GM19438 (cell line): ENCODE measurements around the gene TAS2R20.
"Not testable (repeated sequence)": the region's sequence is repeated elsewhere in the genome, so short reads cannot be mapped to it uniquely, and the experiment has no call there.

Experiments used
- ATAC-seq: cut with Tn5 transposase; IDR thresholded peaks from one replicate; pipeline ENCODE4 v1.9.1; 2021; ENCODE audit warnings: low read depth; ENCODE audit not compliant: unreplicated experiment

Gene TAS2R20, protein sequence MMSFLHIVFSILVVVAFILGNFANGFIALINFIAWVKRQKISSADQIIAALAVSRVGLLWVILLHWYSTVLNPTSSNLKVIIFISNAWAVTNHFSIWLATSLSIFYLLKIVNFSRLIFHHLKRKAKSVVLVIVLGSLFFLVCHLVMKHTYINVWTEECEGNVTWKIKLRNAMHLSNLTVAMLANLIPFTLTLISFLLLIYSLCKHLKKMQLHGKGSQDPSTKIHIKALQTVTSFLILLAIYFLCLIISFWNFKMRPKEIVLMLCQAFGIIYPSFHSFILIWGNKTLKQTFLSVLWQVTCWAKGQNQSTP

GRCh38 chr12:10998204-10998603 is at the start of gene TAS2R20:
Gene TAS2R20 (minus strand): TSS chr12:10998304. CDS start chr12:10997875, 429 bp downstream.
- no peak for ATAC-seq

DNA sequence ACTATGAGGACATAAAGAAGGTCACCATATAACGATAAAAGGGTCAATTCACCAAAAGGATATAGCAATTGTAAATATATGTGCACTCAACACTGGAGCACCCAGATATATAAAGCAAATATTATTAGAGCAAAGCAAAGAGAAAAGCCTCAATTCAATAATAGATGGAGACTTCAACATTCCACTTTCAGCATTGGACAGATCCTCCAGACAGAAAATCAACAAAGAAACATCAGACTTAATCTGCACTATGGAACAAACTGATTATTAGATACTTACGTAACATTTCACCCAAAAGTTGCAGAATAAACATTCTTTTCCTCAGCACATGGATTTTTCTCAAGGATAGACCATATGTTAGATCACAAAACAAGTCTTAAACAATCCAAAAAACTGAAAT is 43.3 kb upstream of the TAS2R20 start:
- not testable (repeated sequence) for ATAC-seq

GRCh38 chr12:11040162-11040561 is 42.1 kb upstream of the TAS2R20 start:
- ATAC-seq = no peak

- ATAC-seq = no peak
These were observed 41.1 kb upstream of the TAS2R20 start for GRCh38 chr12:11039171-11039570.

GRCh38 chr12:11033959-11034358 is 35.9 kb upstream of the TAS2R20 start:
- ATAC-seq = not testable (repeated sequence)

GRCh38 chr12:11031307-11031706 is 33.2 kb upstream of the TAS2R20 start, which contains the start of gene TAS2R31:
Gene TAS2R31 (minus strand): TSS chr12:11031407. CDS start chr12:11031335, 72 bp downstream.
- no peak for ATAC-seq

- no peak for ATAC-seq
These were observed 28.0 kb upstream of the TAS2R20 start for GRCh38 chr12:11026118-11026517.

DNA sequence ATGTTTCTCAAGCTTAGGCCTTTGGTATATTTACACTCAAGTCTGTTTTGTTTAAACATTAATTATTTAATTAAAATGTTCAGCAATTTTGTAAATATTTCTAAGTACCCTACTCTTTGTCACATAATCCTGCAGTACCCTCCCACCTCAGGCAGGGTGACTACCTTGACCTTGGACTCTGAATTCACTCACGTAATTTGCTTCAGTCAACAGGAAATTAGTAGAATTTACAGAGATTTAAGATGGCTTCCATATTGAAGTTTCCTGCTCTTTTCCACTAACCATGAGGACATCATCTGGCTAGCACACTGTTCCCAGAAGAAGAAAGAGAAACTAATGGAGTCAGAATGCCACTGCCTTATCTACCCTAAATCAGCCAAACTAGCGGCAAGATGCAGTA is 25.3 kb upstream of the TAS2R20 start:
- no peak for ATAC-seq

GRCh38 chr12:11022520-11022919 is 24.4 kb upstream of the TAS2R20 start, which contains the start of gene TAS2R19:
Gene TAS2R19 (minus strand): TSS chr12:11022620. CDS start chr12:11022571, 49 bp downstream.
- no peak for ATAC-seq

DNA sequence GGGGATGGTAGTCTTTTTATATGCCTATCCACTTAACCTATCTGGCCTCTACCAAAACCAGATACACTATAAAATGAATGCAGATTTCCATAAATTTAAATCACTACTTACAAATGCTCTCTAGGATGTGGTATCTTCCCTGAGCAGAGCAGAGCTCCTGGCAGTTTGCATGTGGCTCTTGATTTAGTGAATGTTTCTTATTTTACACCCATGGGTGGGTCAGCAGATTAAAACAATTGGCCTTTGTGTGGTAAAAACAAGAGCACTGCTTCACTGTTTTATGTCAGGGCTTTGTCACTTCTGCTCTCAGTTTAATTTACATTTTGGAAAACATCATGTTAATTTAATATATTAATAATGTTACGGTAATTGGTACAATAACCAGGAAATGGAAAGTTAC is 18.8 kb upstream of the TAS2R20 start:
- ATAC-seq = no peak

GRCh38 chr12:11015775-11016430 is 17.8 kb upstream of the TAS2R20 start:
- no peak for ATAC-seq

GRCh38 chr12:11014234-11014633 is 16.1 kb upstream of the TAS2R20 start:
- ATAC-seq = no peak

DNA sequence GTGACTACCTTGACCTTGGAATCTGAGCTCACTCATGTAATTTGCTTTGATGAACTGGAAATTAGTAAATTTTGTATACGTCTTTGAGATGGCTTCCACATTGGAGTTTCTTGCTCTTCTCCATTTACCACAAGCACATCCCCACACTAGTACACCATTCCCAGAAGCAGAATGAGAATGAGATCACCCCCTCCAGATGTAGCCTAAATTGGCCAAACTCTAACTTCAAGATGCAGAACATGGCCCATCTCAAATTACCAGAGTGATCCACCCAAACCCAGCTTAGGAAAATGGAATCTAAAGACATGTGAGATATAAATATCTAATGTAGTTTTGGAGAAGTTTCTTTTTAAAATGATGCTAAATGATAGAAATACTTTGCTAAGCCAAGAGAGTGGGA is 9.5 kb upstream of the TAS2R20 start:
- ATAC-seq = no peak

DNA sequence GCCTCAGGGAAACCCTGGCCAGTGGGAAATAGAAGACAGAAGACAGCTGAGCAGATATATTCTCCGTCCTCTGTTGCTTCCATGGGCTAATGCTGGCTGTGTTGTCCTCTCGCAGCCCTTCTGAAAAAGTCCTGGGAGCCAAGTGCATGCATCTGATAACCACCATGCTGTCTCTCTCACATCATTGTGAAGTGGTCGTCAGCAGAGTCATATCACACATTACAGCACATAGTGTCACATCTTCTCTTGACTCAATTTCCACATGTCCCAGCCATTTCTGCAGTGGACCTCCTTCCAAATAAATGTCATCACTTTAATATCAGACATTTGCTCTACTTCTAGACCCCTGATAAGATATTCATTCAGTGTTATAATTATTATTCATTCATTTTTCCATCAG is 3.8 kb downstream of the TAS2R20 start:
- no peak for ATAC-seq

GRCh38 chr12:10989107-10989506 is 9.0 kb downstream of the TAS2R20 start:
- ATAC-seq = no peak

DNA sequence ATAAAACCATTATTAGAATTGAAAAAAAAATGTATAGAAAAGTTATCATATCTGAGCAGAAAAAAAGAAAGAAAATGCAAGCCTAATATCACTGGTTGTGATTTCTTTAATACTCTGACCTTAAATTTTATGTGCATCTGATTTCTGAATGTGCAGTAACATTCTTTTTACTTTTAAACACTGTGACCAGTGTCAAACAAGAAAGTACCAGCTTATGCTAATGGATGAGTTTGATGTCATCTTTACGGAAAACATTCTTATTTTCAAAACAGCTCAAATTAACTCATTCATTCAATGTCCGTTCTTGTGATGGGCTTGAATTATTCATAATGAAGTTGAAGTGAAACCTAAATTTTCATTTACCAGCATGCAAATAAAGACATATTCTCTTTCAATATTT is 11.3 kb downstream of the TAS2R20 start, which contains the start of gene TAS2R50:
TSS of gene TAS2R50 (minus strand) at position 101 of the 400 bp plus-strand sequence. CDS start at position 49, 52 bp downstream.
- ATAC-seq = no peak

DNA sequence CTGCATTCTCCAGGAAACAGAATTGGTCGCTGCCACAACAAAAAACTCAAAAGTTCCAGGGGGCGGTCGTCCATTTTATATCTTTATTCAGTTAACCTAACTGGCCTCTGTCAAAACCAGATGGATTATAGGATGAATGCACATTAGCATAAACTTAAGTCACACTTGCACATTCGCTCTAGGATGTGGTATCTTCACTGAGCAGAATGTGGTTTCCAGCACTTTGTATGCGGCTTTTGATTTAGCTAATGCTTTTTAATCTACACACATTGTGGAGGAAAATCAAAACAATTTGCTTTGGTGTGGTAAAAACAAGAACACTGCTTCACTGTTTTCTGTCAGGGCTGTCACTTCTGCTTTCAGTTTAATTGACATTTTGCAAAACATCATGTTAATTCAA is 15.9 kb downstream of the TAS2R20 start:
- ATAC-seq = no peak

- ATAC-seq = no peak
These were observed 23.1 kb downstream of the TAS2R20 start for GRCh38 chr12:10974965-10975364.

DNA sequence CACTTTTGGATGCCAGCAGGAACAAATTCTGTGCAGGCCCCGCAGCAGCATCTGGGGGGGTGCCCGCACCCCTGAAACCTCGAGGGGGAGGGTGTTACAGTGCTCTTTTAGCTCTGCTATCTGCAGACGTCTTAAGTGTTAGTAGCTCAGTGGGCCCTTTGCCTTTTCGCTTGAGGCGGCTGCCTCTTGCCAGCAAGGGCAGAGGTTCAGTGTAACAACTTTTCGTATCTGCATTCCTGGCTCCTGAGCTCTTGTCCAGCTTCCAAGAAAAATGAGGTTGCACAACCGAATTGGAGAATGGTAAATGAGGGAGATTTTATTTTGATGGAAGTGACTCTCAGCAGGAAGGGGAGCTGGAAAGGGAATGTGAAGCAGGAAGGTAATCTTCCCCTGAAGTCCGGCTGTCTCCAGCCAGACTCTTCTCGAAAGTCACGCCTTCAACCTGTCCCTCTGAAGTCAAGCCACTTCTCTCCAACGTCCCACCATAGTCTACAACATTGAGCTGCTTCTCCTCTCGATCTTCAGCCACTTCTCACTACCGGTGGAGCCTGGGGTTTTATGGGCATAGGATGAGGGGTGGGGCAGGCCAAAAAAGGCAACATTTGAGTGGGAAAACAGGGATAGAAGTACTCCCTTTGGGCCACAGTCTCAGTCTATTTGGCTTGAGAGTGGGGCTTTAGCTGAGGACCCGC is 29.2 kb downstream of the TAS2R20 start:
- ATAC-seq = no peak

- no peak for ATAC-seq
These were observed 30.7 kb downstream of the TAS2R20 start for GRCh38 chr12:10967409-10967808.

DNA sequence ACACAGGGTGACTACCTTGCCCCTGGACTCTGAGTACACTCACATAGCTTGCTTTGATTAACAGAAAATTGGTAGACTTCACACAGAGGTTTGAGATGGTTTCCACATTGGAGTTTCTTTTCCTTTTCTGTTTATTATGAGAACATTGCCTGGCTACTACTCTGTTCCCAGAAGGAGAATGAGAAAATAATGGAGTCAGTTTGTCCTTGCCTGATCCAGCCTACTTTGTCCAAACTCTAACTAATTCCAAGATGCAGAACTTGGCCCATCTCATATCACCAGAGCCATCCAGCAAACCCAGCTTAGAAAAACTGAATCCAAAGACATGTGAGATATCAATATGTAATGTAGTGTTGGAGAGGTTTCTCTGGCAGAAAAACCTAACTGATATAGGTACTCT is 31.8 kb downstream of the TAS2R20 start:
- ATAC-seq = no peak
